Trophoblast cell (in vitro differentiated cells and primary cell): Measurements from ENCODE around the gene PDE10A.

Experiments used
- DNase-seq, 2 donors: peaks; one replicate each; pipeline ENCODE4 v3.0.0-alpha.2; 2016
- H2AFZ ChIP-seq: 2 replicates; pipeline ENCODE4 v1.6.1; 2013; ENCODE audit warnings: low read length, moderate library complexity, mild to moderate bottlenecking; ENCODE audit not compliant: insufficient read depth, poor library complexity
- H2AK5ac ChIP-seq: 2 replicates; pipeline ENCODE4 v1.6.1; 2013; ENCODE audit warnings: mild to moderate bottlenecking, low read length
- H2BK120ac ChIP-seq: 2 replicates; pipeline ENCODE4 v1.6.1; 2013; ENCODE audit warnings: low read length, mild to moderate bottlenecking, moderate library complexity; ENCODE audit not compliant: insufficient read depth, poor library complexity
- H2BK12ac ChIP-seq: 2 replicates; pipeline ENCODE4 v1.6.1; 2013; ENCODE audit warnings: mild to moderate bottlenecking, low read length, moderate library complexity
- H2BK5ac ChIP-seq: 2 replicates; pipeline ENCODE4 v1.6.1; 2013; ENCODE audit warnings: low read length, low read depth, moderate library complexity, mild to moderate bottlenecking; ENCODE audit not compliant: poor library complexity
- H3K14ac ChIP-seq: 2 replicates; pipeline ENCODE4 v1.6.1; 2013; ENCODE audit warnings: mild to moderate bottlenecking, low read length
- H3K18ac ChIP-seq: 2 replicates; pipeline ENCODE4 v1.6.1; 2013; ENCODE audit warnings: mild to moderate bottlenecking, low read length
- H3K23ac ChIP-seq: 2 replicates; pipeline ENCODE4 v1.6.1; 2013; ENCODE audit warnings: low read length
- H3K27ac ChIP-seq: 2 replicates; pipeline ENCODE4 v1.5.1; 2013; ENCODE audit warnings: low read depth, mild to moderate bottlenecking, inconsistent platforms, low read length, moderate library complexity
- H3K27me3 ChIP-seq: 2 replicates; pipeline ENCODE4 v1.6.1; 2013; ENCODE audit warnings: inconsistent platforms, mild to moderate bottlenecking, low read length, moderate library complexity; ENCODE audit not compliant: insufficient read depth
- H3K36me3 ChIP-seq, 2 experiments: 1 replicate in 1 of 2; 2 replicates in 1 of 2; pipeline ENCODE4 v1.6.1; 2013; ENCODE audit warnings: low read length in 2 of 2, mild to moderate bottlenecking in 2 of 2, moderate library complexity in 1 of 2; ENCODE audit not compliant: insufficient read depth in 2 of 2, control insufficient read depth in 1 of 2
- H3K4ac ChIP-seq: 2 replicates; pipeline ENCODE4 v1.6.1; 2013; ENCODE audit warnings: low read depth, mild to moderate bottlenecking, low read length, moderate library complexity
- H3K4me1 ChIP-seq, 2 experiments: 1 replicate in 1 of 2; 2 replicates in 1 of 2; pipeline ENCODE4 v1.6.1; 2013; ENCODE audit warnings: low read length in 2 of 2, mild to moderate bottlenecking in 2 of 2, moderate library complexity in 1 of 2; ENCODE audit not compliant: insufficient read depth in 2 of 2, control insufficient read depth in 1 of 2
- H3K4me2 ChIP-seq: 2 replicates; pipeline ENCODE4 v1.6.1; 2013; ENCODE audit warnings: inconsistent platforms, mild to moderate bottlenecking, low read length, moderate library complexity
- H3K4me3 ChIP-seq: 2 replicates; pipeline ENCODE4 v1.5.1; 2013; ENCODE audit warnings: mild to moderate bottlenecking, low read depth, low read length, inconsistent platforms
- H3K79me1 ChIP-seq: one replicate; pipeline ENCODE4 v1.6.1; 2013; ENCODE audit warnings: low read length
- H3K79me2 ChIP-seq: 2 replicates; pipeline ENCODE4 v1.6.1; 2013; ENCODE audit warnings: low read length, mild to moderate bottlenecking; ENCODE audit not compliant: control insufficient read depth, insufficient read depth, poor library complexity
- H3K9ac ChIP-seq: 2 replicates; pipeline ENCODE4 v1.6.1; 2013; ENCODE audit warnings: mild to moderate bottlenecking, low read length
- H3K9me3 ChIP-seq: 2 replicates; pipeline ENCODE4 v1.6.1; 2013; ENCODE audit warnings: low read depth, mild to moderate bottlenecking, control low read depth, inconsistent platforms, low read length; ENCODE audit not compliant: insufficient read depth
- H4K12ac ChIP-seq: 2 replicates; pipeline ENCODE4 v1.6.1; 2013; ENCODE audit warnings: low read depth, mild to moderate bottlenecking, low read length, moderate library complexity
- H4K8ac ChIP-seq: 2 replicates; pipeline ENCODE4 v1.6.1; 2013; ENCODE audit warnings: low read depth, mild to moderate bottlenecking, low read length, moderate library complexity
- H4K91ac ChIP-seq: one replicate; pipeline ENCODE4 v1.6.1; 2013; ENCODE audit warnings: low read depth, mild to moderate bottlenecking, low read length, moderate library complexity
- WGBS: extraction: QIAGEN DNeasy Blood & Tissue Kit; methylation state at CpG from one replicate; pipeline ENCODE4 v1.1.7; 2013; ENCODE audit warnings: missing lambda C conversion rate; ENCODE audit not compliant: insufficient read length, insufficient coverage; ENCODE audit errors: extremely low coverage; 5-methylcytosine and 5-hydroxymethylcytosine counted together

PDE10A gene

GRCh38 chr6:165325609-165326008, 337.4 kb downstream of the PDE10A start:
- no peak overlapping the region for H2BK5ac ChIP-seq
- no peak overlapping the region for H3K14ac ChIP-seq
- H3K4me1 ChIP-seq: no peaks in the 10 kb centered on the region
- no peak overlapping the region for H2BK12ac ChIP-seq
- no peak overlapping the region for H4K12ac ChIP-seq
- H3K4me3 ChIP-seq: no peak overlapping the region
- no peak overlapping the region for H3K23ac ChIP-seq
- H2AFZ ChIP-seq: no peak overlapping the region
- H3K79me2 ChIP-seq: no peaks in the 10 kb centered on the region
- H3K18ac ChIP-seq: no peak overlapping the region
- DNase-seq: no peak
- H3K79me1 ChIP-seq: no peaks in the 10 kb centered on the region
- no peak overlapping the region for H4K8ac ChIP-seq
- H3K9me3 ChIP-seq: peaks cover 4% of the 10 kb centered on the region
- no peak overlapping the region for H4K91ac ChIP-seq
- H3K36me3 ChIP-seq: no peaks in the 10 kb centered on the region
- no peak overlapping the region for H3K27ac ChIP-seq
- H3K4me2 ChIP-seq: no peak overlapping the region
- no peak overlapping the region for H2AK5ac ChIP-seq
- H3K9ac ChIP-seq: no peak overlapping the region
- no peak overlapping the region for H3K4ac ChIP-seq
- H2BK120ac ChIP-seq: no peak overlapping the region
- no CpG with 5 or more reads among the region's 7 CpGs for WGBS
- no peaks in the 10 kb centered on the region for H3K27me3 ChIP-seq

- no peak overlapping the region for H3K4ac ChIP-seq
- H2AFZ ChIP-seq: no peak overlapping the region
- no peaks in the 10 kb centered on the region for H3K36me3 ChIP-seq
- no peak overlapping the region for H4K12ac ChIP-seq
- no peak overlapping the region for H2BK120ac ChIP-seq
- WGBS: no CpG with 5 or more reads among the region's 1 CpG
- H3K4me1 ChIP-seq: no peaks in the 10 kb centered on the region
- H3K79me2 ChIP-seq: no peaks in the 10 kb centered on the region
- no peak overlapping the region for H3K4me2 ChIP-seq
- H3K27me3 ChIP-seq: no peaks in the 10 kb centered on the region
- no peak overlapping the region for H4K91ac ChIP-seq
- H2BK12ac ChIP-seq: no peak overlapping the region
- H3K23ac ChIP-seq: no peak overlapping the region
- no peak overlapping the region for H3K27ac ChIP-seq
- H3K79me1 ChIP-seq: no peaks in the 10 kb centered on the region
- no peak overlapping the region for H2AK5ac ChIP-seq
- no peak overlapping the region for H2BK5ac ChIP-seq
- peaks cover 6% of the 10 kb centered on the region for H3K9me3 ChIP-seq
- no peak overlapping the region for H3K14ac ChIP-seq
- H4K8ac ChIP-seq: no peak overlapping the region
- H3K4me3 ChIP-seq: no peak overlapping the region
- no peak overlapping the region for H3K18ac ChIP-seq
- H3K9ac ChIP-seq: no peak overlapping the region
- peak; percentile 84 to 85 for DNase-seq
Observed at GRCh38 chr6:165321555-165322145, 341.4 kb downstream of the PDE10A start.

GRCh38 chr6:165321150-165321549, 341.9 kb downstream of the PDE10A start:
- no peak overlapping the region for H2AFZ ChIP-seq
- no peaks in the 10 kb centered on the region for H3K79me1 ChIP-seq
- H3K79me2 ChIP-seq: no peaks in the 10 kb centered on the region
- no peak overlapping the region for H2AK5ac ChIP-seq
- H2BK12ac ChIP-seq: no peak overlapping the region
- no peak overlapping the region for H3K9ac ChIP-seq
- H4K12ac ChIP-seq: no peak overlapping the region
- H3K4me2 ChIP-seq: no peak overlapping the region
- H3K4me3 ChIP-seq: no peak overlapping the region
- no peak overlapping the region for H2BK120ac ChIP-seq
- no CpG with 5 or more reads among the region's 3 CpGs for WGBS
- DNase-seq: no peak
- no peak overlapping the region for H4K8ac ChIP-seq
- no peak overlapping the region for H3K14ac ChIP-seq
- H3K27ac ChIP-seq: no peak overlapping the region
- no peak overlapping the region for H4K91ac ChIP-seq
- no peak overlapping the region for H3K18ac ChIP-seq
- H3K23ac ChIP-seq: no peak overlapping the region
- peaks cover 6% of the 10 kb centered on the region for H3K9me3 ChIP-seq
- no peaks in the 10 kb centered on the region for H3K36me3 ChIP-seq
- no peak overlapping the region for H2BK5ac ChIP-seq
- H3K4ac ChIP-seq: no peak overlapping the region
- H3K4me1 ChIP-seq: no peaks in the 10 kb centered on the region
- no peaks in the 10 kb centered on the region for H3K27me3 ChIP-seq

GRCh38 chr6:165317723-165318122, 345.3 kb downstream of the PDE10A start:
- Histone ChIP-seq H4K8ac (no peak overlapping the region), H2AK5ac (no peak overlapping the region), H3K79me2 (no peaks in the 10 kb centered on the region), H3K9ac (no peak overlapping the region), H4K91ac (no peak overlapping the region), H3K18ac (no peak overlapping the region), H3K27ac (no peak overlapping the region), H2BK120ac (no peak overlapping the region), H3K9me3 (peaks cover 6% of the 10 kb centered on the region), H3K4me2 (no peak overlapping the region), H3K4ac (no peak overlapping the region), H2BK12ac (no peak overlapping the region), H4K12ac (no peak overlapping the region), H2BK5ac (no peak overlapping the region), H3K4me1 (no peaks in the 10 kb centered on the region), H3K36me3 (no peaks in the 10 kb centered on the region), H3K14ac (no peak overlapping the region), H2AFZ (no peak overlapping the region), H3K4me3 (no peak overlapping the region), H3K27me3 (no peaks in the 10 kb centered on the region), H3K79me1 (no peaks in the 10 kb centered on the region), H3K23ac (no peak overlapping the region)
- WGBS: no CpG with 5 or more reads among the region's 14 CpGs
- no peak for DNase-seq
